Kidney epithelial cell (primary cell): ENCODE results near the gene KIAA1671. TPM values are rescaled to one million over a fixed set of nuclear protein-coding genes. Genes with fewer than 3 reads are reported as not detected.

ENCODE experiments used
- DNase-seq: peaks from one replicate; pipeline ENCODE4 v3.0.0-alpha.2; 2010; ENCODE audit warnings: low read depth
- H3K27me3 ChIP-seq: 2 replicates; pipeline ENCODE4 v1.6.0; 2011; ENCODE audit warnings: low read length; ENCODE audit not compliant: control insufficient read depth, insufficient read depth
- H3K36me3 ChIP-seq: 2 replicates; pipeline ENCODE4 v1.5.1; 2011; ENCODE audit warnings: low read length; ENCODE audit not compliant: control insufficient read depth, insufficient read depth
- H3K4me3 ChIP-seq: 2 replicates; pipeline ENCODE4 v1.5.1; 2011; ENCODE audit warnings: low read depth, mild to moderate bottlenecking, control low read depth, low read length
- CTCF ChIP-seq: IDR thresholded peaks from 2 replicates; pipeline ENCODE4 v1.5.1; 2011; ENCODE audit warnings: mild to moderate bottlenecking, moderate library complexity, low read length, control low read depth, inconsistent platforms; ENCODE audit not compliant: insufficient read depth, poor library complexity, severe bottlenecking
- total RNA-seq: library from RNA; depleted of rRNA; stranded (reverse); fragments of >200 nt; gene quantifications from 2 replicates; pipeline ENCODE4 v1.2.3, GENCODE V29; 2015

KIAA1671 gene
- total RNA-seq, 1 donor from 2014 or later: 32.3 TPM

- TF ChIP-seq CTCF: no peak
- Histone ChIP-seq H3K36me3 (no peaks in the 10 kb centered on the region), H3K27me3 (no peaks in the 10 kb centered on the region), H3K4me3 (no peak overlapping the region)
- no peak for DNase-seq
These were observed 62.6 kb downstream of the KIAA1671 start for GRCh38 chr22:25014896-25015755.

- no peak for TF ChIP-seq CTCF
- H3K36me3 ChIP-seq: no peaks in the 10 kb centered on the region
- DNase-seq: no peak
- H3K4me3 ChIP-seq: no peak overlapping the region
- H3K27me3 ChIP-seq: no peaks in the 10 kb centered on the region
These were observed 63.8 kb downstream of the KIAA1671 start for GRCh38 chr22:25016311-25016710.

GRCh38 chr22:25018009-25018408, 65.5 kb downstream of the KIAA1671 start:
- no peak for DNase-seq
- H3K36me3 ChIP-seq: no peaks in the 10 kb centered on the region
- H3K27me3 ChIP-seq: no peaks in the 10 kb centered on the region
- no peak overlapping the region for H3K4me3 ChIP-seq
- TF ChIP-seq CTCF: no peak

GRCh38 chr22:25019427-25020184, 67.1 kb downstream of the KIAA1671 start:
- H3K4me3 ChIP-seq: no peak overlapping the region
- no peaks in the 10 kb centered on the region for H3K36me3 ChIP-seq
- H3K27me3 ChIP-seq: no peaks in the 10 kb centered on the region
- no peak for DNase-seq
- no peak for TF ChIP-seq CTCF

- no peak for DNase-seq
- Histone ChIP-seq H3K36me3 (no peaks in the 10 kb centered on the region), H3K4me3 (no peak overlapping the region), H3K27me3 (no peaks in the 10 kb centered on the region)
- TF ChIP-seq CTCF: no peak
These were observed 68.9 kb downstream of the KIAA1671 start for GRCh38 chr22:25021409-25021808.
